Stromal cell of bone marrow (primary cell): ENCODE measurements around the gene PIEZO1.
"Not testable (repeated sequence)": the region's sequence is repeated elsewhere in the genome, so short reads cannot be mapped to it uniquely, and the experiment has no call there.

Source experiments
- DNase-seq: peaks from one replicate; pipeline ENCODE4 v3.0.0-alpha.2; 2012; ENCODE audit warnings: low read depth

PIEZO1 gene, protein sequence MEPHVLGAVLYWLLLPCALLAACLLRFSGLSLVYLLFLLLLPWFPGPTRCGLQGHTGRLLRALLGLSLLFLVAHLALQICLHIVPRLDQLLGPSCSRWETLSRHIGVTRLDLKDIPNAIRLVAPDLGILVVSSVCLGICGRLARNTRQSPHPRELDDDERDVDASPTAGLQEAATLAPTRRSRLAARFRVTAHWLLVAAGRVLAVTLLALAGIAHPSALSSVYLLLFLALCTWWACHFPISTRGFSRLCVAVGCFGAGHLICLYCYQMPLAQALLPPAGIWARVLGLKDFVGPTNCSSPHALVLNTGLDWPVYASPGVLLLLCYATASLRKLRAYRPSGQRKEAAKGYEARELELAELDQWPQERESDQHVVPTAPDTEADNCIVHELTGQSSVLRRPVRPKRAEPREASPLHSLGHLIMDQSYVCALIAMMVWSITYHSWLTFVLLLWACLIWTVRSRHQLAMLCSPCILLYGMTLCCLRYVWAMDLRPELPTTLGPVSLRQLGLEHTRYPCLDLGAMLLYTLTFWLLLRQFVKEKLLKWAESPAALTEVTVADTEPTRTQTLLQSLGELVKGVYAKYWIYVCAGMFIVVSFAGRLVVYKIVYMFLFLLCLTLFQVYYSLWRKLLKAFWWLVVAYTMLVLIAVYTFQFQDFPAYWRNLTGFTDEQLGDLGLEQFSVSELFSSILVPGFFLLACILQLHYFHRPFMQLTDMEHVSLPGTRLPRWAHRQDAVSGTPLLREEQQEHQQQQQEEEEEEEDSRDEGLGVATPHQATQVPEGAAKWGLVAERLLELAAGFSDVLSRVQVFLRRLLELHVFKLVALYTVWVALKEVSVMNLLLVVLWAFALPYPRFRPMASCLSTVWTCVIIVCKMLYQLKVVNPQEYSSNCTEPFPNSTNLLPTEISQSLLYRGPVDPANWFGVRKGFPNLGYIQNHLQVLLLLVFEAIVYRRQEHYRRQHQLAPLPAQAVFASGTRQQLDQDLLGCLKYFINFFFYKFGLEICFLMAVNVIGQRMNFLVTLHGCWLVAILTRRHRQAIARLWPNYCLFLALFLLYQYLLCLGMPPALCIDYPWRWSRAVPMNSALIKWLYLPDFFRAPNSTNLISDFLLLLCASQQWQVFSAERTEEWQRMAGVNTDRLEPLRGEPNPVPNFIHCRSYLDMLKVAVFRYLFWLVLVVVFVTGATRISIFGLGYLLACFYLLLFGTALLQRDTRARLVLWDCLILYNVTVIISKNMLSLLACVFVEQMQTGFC (N-terminal part only)

DNA sequence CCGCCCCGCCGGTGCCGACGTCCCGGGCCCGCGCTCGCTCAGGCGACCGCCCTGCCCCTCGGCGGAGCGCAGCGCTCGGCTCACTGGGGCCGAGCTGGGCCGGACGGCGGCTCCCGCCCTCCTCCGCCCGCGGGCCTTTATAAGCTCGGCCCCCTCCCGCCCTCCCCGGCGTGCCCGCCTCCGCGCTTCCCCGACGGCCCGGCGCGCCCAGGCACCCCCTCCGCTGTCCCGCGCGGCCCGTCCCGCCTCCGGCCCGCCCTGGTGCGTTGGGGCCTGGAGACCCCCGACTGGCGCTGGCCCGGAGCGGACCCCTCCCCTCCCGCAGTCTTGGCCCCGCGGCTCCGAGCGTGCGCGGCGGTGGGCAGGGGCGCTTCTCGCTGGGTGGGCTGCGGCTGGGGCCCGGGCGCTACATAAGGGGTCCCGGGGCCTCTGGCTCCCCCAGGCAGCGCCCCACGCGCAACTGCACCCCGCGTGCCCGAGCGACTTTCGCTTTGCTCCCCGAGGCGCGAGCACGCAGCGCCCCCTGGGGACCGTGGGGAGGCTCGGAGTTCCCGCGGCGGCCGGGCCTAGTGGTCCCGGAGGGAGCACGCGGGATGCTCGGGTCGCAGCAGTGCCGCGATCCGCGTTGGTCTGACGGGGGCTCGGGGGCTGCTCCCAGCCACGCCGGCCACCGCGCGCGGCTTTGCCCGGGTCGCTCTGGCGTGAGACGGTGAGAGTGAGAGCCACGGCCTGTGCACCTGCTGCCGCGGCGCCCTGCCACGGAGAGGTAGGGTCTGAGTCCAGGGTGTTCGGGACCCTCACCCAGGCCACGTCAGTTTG lies at the start of gene PIEZO1:
Gene PIEZO1, minus strand, starts transcription at position 115 of the 819 bp plus-strand sequence. CDS start 256 bp downstream, outside the sequence.
- no peak for DNase-seq

DNA sequence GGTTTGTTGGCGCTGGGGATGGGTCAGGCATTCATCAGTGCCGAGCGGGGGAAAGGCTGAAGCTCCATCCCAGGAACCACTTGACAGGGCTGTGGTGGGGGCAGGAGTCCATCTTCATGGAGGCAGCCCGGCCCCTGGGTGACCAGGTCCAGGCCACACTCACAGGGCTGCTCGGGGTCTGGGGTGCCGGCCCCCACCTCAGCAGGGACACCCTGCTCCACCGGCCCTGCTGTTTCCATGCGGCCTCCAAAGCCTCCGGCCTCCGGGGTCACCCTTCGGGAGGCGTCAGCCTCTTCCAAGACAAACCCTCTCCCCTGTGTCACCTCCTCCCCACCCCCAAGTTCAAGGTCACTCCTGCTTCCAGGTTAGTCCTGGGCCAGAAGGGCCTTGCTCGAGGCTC lies 49.6 kb upstream of the PIEZO1 start:
- no peak for DNase-seq

DNA sequence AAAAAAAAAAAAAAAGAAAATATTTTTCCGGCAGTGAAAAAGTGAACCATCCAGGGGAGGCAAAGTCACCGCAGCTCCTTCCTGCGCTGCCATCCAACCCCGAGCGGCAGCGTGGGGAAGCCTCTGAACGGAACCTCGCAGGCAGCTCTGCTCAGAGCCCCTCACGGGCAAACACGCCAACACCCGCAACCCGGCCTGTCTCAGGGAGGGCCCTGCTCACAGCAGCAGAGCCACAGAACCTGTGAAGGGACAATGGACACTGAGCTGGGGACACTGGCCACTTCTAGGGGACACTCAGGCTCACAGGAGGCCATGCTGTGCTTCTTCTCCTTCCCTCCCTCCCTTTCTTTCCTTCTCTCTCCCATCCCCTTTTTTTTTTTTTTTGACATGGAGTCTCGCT lies 48.1 kb upstream of the PIEZO1 start:
- DNase-seq, result no peak

DNA sequence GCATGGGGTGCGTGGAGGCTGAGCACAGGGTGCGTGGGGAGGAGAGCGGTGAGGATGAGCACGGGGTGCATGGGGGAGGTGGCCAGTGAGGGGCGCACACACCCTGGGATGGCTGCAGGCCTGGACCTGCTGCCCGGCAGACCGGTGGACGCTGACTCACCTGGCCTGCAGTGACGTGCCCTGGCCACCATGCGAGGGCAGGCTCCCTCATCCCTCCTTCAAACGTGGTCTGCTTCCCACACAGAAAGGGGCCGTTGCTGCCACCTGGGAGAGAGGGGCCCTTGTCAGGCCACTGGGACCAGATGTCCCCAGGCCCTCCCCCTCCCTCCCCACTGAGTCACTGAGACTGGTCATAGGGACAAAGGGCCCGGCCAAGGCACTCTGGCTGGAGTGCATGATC lies 46.8 kb upstream of the PIEZO1 start:
- no peak for DNase-seq

DNA sequence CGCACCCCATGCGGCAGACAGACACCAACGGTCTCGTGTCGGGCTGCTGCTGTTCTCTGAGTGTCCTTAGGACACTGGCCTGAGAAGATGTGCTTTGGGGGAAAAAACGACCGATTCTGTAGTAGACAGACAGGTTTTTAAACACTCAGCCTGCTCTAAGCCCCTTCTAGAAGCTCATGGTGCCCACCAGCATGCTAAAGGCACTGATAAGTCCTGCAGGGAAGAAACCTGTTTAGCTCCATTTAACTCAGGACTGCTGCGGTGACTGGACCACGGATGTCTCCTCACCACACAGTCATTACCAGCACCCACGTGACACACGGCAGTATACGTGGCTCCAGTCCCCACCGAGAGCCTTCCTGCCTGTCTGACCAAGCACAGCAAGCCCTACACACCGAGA lies 45.8 kb upstream of the PIEZO1 start:
- no peak for DNase-seq

DNA sequence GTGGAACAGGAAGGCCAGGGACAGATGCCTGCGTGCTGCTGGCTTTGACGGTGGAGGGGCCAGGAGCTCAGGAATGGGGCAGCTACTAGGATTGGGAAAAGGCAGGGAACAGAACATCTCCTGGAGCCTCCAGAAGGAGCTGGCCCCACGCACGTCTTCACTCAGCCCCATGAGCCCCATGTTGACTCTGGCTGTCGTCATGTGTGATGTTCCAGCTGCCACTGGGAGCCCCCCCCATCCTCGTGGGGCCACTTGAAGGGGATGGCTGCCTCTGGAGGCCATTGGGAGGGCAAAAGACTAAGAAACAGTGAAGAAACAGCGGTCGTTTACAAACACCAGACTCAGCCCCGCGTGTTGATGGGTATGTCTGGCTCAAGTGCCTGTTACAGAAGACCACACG lies 45.2 kb upstream of the PIEZO1 start:
- no peak for DNase-seq

DNA sequence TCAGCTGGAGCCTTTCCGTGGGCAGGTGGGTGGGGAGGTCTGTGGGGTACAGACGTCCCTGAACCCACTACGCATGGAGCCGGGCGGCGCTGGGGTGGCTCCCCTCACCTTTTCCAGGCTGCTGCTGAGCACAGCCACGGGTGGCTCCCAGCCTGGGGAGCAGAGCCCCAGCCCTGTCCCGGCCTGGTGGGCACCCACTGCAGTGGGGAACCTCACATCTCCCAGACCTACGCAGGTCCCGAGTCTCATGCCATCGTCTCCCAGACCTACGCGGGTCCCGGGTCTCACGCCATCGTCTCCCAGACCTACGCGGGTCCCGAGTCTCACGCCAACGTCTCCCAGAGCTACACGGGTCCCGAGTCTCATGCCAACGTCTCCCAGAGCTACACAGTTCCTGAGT lies 43.7 kb upstream of the PIEZO1 start:
- no peak for DNase-seq

DNA sequence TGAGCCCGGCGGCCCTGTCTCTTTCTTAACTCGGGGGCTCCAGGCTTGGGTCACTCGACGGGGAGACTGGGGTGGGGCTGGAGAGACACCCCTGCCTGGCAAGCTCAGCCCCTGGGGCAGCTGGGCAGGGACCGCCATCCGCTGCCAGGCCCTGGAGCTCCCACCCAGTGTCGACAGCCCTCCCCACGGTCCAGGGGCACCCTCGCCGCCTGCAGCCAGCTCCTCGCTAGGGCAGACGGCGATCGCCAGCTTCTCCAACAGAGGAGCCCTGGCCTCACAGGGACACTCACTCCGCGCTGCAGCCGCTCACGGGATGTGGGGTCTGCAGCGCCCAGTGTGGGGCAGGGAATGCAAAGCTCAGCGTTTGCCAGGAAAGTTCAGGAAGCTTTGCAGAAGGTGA lies 42.7 kb upstream of the PIEZO1 start:
- no peak for DNase-seq

DNA sequence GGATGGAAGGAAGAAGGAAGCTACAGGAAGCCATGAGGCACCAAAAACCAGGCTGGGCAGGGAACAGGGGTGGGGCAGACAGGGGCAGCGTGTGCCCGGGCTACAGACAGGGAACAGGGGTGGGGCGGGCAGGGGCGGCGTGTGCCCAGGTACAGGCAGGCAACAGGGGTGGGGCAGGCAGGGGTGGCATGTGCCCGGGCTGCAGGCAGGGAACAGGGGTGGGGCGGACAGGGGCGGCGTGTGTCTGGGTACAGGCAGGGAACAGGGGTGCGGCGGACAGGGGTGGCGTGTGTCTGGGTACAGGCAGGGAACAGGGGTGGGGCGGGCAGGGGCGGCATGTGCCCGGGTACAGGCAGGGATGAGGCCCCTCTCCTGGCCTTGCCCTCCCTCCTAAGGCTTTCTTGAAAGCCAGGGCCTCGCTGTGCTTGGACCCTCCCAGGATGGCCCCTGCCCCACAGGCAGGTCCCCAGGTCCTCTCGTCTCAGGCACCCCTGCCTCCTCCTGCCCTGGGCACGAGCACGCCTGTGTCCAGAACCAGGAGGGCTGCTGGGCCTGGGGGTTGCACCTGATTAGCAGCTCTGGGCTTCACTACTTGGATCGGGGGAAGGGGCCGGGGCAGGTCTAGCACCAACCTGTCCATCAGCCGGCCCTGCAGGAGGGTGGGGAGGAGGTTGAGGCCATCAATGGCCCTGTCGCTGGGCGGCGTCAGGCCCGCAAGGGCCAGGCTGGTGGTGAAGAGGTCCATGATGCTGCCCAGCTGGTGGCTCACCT lies 41.2 kb upstream of the PIEZO1 start:
- DNase-seq, result no peak

DNA sequence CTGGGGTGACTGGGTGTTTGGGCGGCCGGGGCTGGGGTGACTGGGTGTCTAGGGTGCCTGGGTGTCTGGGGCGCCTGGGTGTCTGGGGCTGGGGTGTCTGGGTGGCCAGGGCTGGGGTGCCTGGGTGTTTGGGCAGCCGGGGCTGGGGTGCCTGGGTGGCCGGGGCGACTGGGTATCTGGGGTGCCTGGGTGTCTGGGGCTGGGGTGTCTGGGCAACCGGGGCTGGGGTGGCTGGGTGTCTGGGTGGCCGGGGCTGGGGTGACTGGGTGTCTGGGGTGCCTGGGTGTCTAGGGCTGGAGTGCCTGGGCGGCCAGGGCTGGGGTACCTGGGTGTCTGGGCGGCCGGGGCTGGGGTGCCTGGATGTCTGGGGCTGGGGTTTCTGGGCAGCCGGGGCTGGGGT lies 40.1 kb upstream of the PIEZO1 start:
- DNase-seq, result no peak

DNA sequence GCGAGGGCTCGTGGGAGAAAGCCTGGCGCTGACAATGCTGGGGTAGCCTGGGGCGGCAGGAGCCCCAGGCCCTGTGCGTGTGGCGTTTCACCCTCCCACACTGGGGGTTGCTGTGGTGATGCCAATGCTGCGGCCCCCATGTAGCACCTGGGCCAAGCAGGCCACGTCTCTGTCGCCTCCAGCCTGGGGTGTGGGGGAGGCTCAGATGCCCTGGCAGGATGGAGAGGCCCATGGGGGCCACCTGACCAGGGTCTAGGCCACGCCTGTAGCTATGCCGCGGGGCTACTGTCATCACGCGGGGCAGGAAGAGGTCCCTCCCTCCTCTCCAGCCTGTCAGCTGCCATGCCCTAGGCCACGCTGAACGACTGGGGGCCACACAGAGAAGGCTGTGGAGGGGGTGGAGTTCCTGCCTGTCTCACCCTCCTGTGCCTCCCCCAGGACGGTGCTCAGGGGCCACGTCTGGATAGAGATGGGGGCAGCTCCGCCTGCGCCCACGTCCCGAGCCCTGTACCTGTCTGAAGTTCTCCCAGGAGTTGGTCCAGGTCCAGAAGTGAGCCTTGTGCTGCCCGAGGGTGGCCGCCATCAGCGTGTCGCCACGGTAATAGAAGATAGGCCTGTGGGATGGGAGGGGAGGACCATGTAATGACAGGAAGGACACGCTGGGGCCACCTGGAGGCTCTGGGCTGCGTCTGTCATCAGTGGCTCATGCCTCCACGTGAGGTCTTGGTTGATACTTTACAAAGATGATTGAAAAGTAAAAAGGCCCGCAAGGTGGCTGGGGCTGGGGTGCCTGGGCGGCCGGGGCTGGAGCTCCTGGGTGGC lies 39.4 kb upstream of the PIEZO1 start:
- DNase-seq, result no peak

DNA sequence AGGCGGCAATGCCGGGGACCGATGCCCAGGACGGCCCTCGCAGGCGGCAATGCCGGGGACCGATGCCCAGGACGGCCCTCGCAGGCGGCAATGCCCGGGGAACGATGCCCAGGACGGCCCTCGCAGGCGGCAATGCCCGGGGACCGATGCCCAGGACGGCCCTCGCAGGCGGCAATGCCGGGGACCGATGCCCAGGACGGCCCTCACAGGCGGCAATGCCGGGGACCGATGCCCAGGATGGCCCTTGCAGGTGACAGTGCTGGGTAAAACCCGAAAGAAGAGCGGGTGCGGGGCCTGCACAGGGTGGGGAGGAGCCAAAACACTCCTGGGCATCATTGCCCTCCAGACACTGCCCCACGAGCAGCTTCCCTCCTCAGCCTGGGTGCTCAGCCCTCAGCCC lies 38.6 kb upstream of the PIEZO1 start:
- not testable (repeated sequence) for DNase-seq

DNA sequence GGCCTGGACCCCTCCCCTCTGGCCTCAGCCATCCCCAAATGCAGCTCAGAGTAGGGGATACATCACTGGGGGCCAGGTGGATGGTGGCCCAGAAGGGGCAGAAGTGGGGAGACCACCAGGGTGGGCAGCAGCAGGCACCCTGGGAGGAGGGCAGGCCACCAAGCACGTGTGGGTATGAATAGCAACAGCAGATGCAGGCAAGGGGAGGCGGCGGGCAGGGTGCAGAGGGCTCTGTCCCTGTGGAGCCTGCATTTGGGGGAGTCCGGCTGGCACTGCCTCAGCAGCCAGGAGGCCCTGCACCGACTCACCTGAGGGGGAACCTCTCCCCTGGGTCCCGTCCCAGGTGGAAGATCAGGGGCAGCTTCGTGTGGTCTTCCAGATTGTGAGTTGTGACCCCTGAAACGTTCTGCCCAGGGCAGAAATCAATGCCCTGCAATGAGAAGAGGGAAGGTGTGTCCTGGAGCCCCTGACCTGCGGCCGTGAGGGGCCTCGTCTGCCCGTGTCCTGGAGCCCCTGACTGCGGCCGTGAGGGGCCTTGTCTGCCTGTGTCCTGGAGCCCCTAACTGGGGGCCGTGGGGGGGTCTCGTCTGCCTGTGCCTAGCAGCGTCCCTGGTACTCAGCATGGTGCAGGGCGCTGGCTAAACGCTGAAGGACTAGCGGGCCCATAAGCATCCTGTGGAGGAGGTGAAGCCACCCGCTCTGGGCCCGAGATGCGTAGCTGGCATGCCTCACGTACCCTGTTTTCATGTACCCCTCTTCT lies 37.4 kb upstream of the PIEZO1 start:
- DNase-seq, result no peak

DNA sequence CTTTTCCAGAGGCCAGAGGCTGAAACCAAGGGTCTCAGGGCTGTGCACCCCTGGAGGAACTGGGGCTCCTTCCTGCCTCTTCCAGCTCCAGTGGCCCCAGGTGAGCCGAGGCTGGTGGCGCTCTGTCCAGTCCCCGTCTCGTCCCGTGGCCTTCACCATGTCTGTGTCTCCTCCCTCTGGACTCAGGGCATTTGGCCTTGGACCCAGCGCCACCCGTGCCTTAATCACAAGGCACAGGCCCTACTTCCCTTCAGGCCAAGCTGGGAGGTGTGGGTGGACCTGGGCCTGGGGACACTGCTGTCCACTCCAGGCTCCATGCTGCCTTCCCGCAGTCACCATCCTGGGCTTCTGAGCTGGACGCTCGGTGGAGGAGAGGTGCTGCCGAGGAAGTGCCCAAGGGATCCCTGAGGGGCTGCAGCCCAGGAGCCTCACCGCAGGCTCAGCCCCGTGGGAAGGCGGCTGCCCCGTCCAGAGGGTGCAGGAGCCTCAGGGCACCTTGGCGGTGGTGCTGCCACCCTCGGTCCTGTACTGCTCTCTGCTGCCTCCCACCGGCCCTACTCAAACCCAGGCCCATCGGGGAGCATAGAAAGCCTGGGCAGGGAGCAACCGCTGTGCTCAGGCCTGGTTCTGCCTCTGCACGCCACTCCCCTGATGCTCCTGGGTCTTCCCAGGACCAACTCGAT lies 36.3 kb upstream of the PIEZO1 start:
- DNase-seq, result no peak

DNA sequence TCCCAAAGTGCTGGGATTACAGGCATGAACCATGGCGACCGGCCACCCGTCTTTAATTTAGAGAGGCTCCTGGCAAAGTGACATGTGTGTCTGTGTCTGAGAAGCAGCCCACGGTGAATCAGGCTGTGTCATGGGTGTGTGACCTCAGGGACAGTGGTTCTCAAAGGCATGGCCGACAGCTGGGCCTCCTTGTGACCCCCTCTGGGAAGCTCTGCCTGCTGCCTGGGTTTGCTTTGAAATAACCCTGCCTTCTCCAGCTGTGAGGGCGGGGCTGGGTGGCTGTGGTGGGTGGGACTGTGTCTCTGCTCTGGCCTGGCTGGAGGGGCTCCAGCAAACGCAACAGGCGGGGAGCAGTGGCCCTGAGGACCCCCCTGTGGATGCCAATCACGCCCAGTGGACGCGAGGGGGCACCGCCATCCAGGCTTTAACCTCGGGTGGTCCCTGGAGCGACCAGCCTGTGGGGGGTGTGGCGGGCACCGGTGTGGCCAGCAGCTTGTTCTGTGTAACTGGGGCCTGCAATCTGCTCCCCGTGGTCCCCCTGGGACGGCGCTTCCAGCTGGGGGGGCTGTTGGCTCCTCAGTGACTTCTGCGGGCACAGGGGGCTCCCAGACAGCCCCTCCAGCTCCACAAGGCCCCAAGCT lies 35.5 kb upstream of the PIEZO1 start:
- DNase-seq, result no peak

DNA sequence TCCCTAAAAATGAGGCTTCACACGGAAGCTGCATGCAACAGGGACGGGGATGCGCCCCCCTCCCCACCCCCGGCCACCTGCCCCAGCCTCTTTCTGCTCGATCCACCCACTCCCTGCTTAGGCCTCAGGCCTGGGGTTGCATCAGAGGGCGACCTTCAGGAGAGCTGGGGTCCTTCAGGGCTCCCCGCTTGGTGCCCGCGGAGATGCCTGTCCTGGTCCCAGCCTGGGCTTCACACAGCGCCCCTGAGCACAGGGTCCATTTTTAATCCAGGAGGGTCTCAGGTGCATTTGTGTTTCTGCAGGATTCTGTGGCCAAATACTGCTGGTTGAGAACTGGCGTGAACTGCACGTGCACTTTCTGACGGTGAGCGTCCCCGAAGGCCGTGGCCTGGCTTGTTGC lies 34.1 kb upstream of the PIEZO1 start:
- no peak for DNase-seq

DNA sequence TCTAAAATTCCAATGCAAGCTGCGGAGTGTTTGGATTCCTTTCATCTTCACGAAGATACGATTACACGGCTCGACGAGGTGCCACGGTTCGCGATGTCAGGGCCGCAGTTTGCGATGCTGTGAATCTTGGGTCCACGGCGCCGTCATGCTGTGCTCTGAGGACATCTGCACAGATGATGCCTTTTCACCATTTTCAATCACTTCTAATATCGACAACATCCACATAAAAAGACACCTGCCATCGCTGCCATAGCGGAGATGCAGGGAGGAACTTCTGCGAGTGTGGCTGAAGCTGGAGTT lies 33.5 kb upstream of the PIEZO1 start:
- no peak for DNase-seq
